ENCODE results near the gene MLLT10.

GRCh38 chr10:21604651-21605050 is 70.6 kb downstream of the MLLT10 start:
- TF ChIP-seq EZH2 (IDR thresholded peaks at IDR 0.05; ENCODE audit: low read depth) (no peak), CTCF (conservative IDR thresholded peaks at IDR 0.05) (no peak)

Measured in PC-9 (cell line).